ENCODE data around the gene ERMARD.

ERMARD gene

GRCh38 chr6:169808608-169808967 is 57.2 kb downstream of the ERMARD start:
- POLR2A ChIA-PET (ENCODE audit: low non-redundant PET) = no interaction called here
- TF ChIP-seq CTCF (conservative IDR thresholded peaks at IDR 0.05; ENCODE audit: low read depth) = no peak
- no peak for DNase-seq (ENCODE audit: low spot score)
- no peak overlapping the region for H3K27ac ChIP-seq
- CTCF ChIA-PET = no interaction called here

GRCh38 chr6:169809386-169809785 is 58.0 kb downstream of the ERMARD start:
- no peak for TF ChIP-seq CTCF (conservative IDR thresholded peaks at IDR 0.05; ENCODE audit: low read depth)
- no peak for DNase-seq (ENCODE audit: low spot score)
- ChIA-PET POLR2A (ENCODE audit: low non-redundant PET) (no interaction called here), CTCF (no interaction called here)
- no peak overlapping the region for H3K27ac ChIP-seq

- no peak for TF ChIP-seq CTCF (conservative IDR thresholded peaks at IDR 0.05; ENCODE audit: low read depth)
- ChIA-PET POLR2A (ENCODE audit: low non-redundant PET) (no interaction called here), CTCF (no interaction called here)
- DNase-seq (ENCODE audit: low spot score) = no peak
- H3K27ac ChIP-seq = no peak overlapping the region
These were observed 58.9 kb downstream of the ERMARD start for GRCh38 chr6:169810066-169810989.

- no peak overlapping the region for H3K27ac ChIP-seq
- no peak for DNase-seq (ENCODE audit: low spot score)
- no peak for TF ChIP-seq CTCF (conservative IDR thresholded peaks at IDR 0.05; ENCODE audit: low read depth)
- POLR2A ChIA-PET (ENCODE audit: low non-redundant PET) = no interaction called here
- CTCF ChIA-PET = no interaction called here
These were observed 59.6 kb downstream of the ERMARD start for GRCh38 chr6:169811072-169811471.

GRCh38 chr6:169811521-169812256 is 60.3 kb downstream of the ERMARD start:
- TF ChIP-seq CTCF (conservative IDR thresholded peaks at IDR 0.05; ENCODE audit: low read depth) = no peak
- ChIA-PET CTCF (interaction anchor here (0.7 kb wide), 1 partner anchor 497 kb away, joined by 4 read pairs; no protein-coding TSS in a partner anchor), POLR2A (ENCODE audit: low non-redundant PET) (no interaction called here)
- no peak overlapping the region for H3K27ac ChIP-seq
- no peak for DNase-seq (ENCODE audit: low spot score)

GRCh38 chr6:169812257-169812644 is 60.8 kb downstream of the ERMARD start:
- ChIA-PET CTCF (interaction anchor here (0.7 kb wide), 1 partner anchor 496 kb away, joined by 4 read pairs; no protein-coding TSS in a partner anchor), POLR2A (ENCODE audit: low non-redundant PET) (no interaction called here)
- H3K27ac ChIP-seq = no peak overlapping the region
- no peak for TF ChIP-seq CTCF (conservative IDR thresholded peaks at IDR 0.05; ENCODE audit: low read depth)
- DNase-seq (ENCODE audit: low spot score) = no peak

All from RWPE1 (cell line).